ENCODE results near the gene TECR. TPM values are rescaled to one million over a fixed set of nuclear protein-coding genes. Genes with fewer than 3 reads are reported as not detected.

TECR gene
- total and polyA plus RNA-seq, 7 experiments from 2014 or later = 123 to 325 (median 207) TPM

- DNase-seq (peak in 1 of 9 donors; percentile 28), ATAC-seq (no peak)
- H3K4me1 ChIP-seq (ENCODE audit: control insufficient read depth in 2 of 2, insufficient read depth in 2 of 2, low read length in 2 of 2) = peaks cover 52 to 59% of the 10 kb centered on the region in 2 donors
- H3K4me1 Mint-ChIP-seq = peaks cover 38 to 77% (median 71%) of the 10 kb centered on the region in 7 donors
- peaks cover 0 to 15% (median 0%) of the 10 kb centered on the region in 11 donors for H3K9me3 Mint-ChIP-seq
- peak overlapping the region; percentile 92 for H3K27ac ChIP-seq (ENCODE audit: low read depth, low read length)
- CTCF ChIA-PET = interaction anchor here (0.6 to 10.7 kb wide), 8 partner anchors 8 to 94 kb away, joined by 3 to 73 read pairs (median 4); partner anchors contain the start of gene NDUFB7
- H3K4me3 Mint-ChIP-seq = peak overlapping the region; percentile 92 to 99 (median 95)
- H3K4me3 ChIP-seq (ENCODE audit: low read length) = peak overlapping the region; percentile 73
- intact Hi-C loops (cut with micrococcal nuclease) = loop anchor here (5.0 kb wide), 3 partner anchors 140 to 1365 kb away; partner anchors contain the start of genes IER2 (in 2 of the 2), STX10 (in 2 of the 2) and RFX1 (in 1 of the 2)
- no peaks in the 10 kb centered on the region for H3K27me3 ChIP-seq (ENCODE audit: control insufficient read depth in 2 of 2, insufficient read depth in 2 of 2, low read length in 2 of 2)
- peaks cover 13 to 33% (median 28%) of the 10 kb centered on the region in 5 donors for H3K36me3 Mint-ChIP-seq
- H3K27me3 Mint-ChIP-seq = peaks cover 0 to 2% (median 0%) of the 10 kb centered on the region in 5 donors
- H3K36me3 ChIP-seq (ENCODE audit: control insufficient read depth in 2 of 3, insufficient read depth in 3 of 3, low read length in 3 of 3) = peaks cover 15 to 43% (median 22%) of the 10 kb centered on the region in 3 experiments
- peak overlapping the region; percentile 84 to 99 (median 92) for H3K27ac Mint-ChIP-seq
- no peaks in the 10 kb centered on the region for H3K9me3 ChIP-seq (ENCODE audit: control insufficient read depth in 2 of 3, low read length in 3 of 3)
- POLR2A ChIA-PET = interaction anchor here (0.5 to 34.0 kb wide), 16 partner anchors 9 to 514 kb away, joined by 3 to 1101 read pairs (median 4); partner anchors contain the start of genes DDX39A, DNAJB1, GIPC1 and TECR
These were observed 12.0 kb upstream of the TECR start for GRCh38 chr19:14517446-14517839.

DNA sequence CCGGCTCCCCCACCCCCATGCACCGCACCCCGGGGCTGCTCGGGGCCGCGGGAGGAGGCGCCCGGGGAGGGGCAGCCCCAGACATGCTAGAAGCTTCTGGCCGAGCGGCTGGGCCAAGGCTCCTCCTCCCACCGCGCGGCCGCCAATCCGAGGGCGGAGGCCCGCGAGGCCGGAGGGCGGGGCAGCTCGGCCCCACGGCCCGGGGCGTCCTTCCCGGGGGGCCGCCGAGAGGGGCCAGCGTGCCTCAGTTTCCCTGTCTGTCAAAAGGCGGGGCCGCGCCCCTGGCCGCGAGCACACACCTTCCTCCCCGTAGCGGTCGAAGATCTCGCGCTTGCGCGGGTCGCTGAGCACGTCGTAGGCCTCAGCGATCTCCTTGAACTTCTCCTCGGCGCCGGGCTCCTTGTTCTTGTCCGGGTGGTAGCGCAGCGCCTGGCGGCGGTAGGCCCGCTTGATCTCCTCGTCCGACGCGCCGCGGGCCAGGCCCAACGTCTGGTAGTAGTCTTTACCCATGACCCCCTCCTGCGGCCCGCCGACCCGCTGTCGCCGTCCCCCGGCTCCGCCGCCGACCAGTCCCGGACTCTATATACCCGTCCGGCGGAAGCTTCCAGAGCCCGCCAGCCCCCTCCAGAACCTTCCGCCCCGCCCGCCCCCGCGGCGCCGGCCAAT is 11.4 kb upstream of the TECR start, which contains the start of gene DNAJB1:
TSS of gene DNAJB1 (minus strand) at position 558 of the 666 bp plus-strand sequence. CDS start at position 510, 48 bp downstream.
- intact Hi-C loops (cut with micrococcal nuclease) = loop anchor here (1.0 to 5.0 kb wide), 10 partner anchors 11 to 1727 kb away; partner anchors contain the start of genes GIPC1 (in 2 of the 2), IER2 (in 2 of the 2), STX10 (in 2 of the 2) and TECR (in 2 of the 2)
- CTCF ChIA-PET = interaction anchor here (0.6 to 10.7 kb wide), 7 partner anchors 8 to 94 kb away, joined by 3 to 73 read pairs (median 5); partner anchors contain the start of gene NDUFB7
- Mint-ChIP-seq H3K9me3 (peaks cover 0 to 19% (median 0%) of the 10 kb centered on the region in 11 donors), H3K4me1 (peaks cover 42 to 80% (median 72%) of the 10 kb centered on the region in 7 donors), H3K36me3 (peaks cover 13 to 36% (median 28%) of the 10 kb centered on the region in 5 donors), H3K4me3 (peak within 1 kb of the TSS; percentile 93 to 99 (median 96)), H3K27ac (peak within 1 kb of the TSS; percentile 92 to 100 (median 98)), H3K27me3 (peaks cover 0 to 2% (median 0%) of the 10 kb centered on the region in 5 donors)
- Histone ChIP-seq H3K4me1 (ENCODE audit: control insufficient read depth in 2 of 2, insufficient read depth in 2 of 2, low read length in 2 of 2) (peaks cover 57 to 64% of the 10 kb centered on the region in 2 donors), H3K27me3 (ENCODE audit: control insufficient read depth in 2 of 2, insufficient read depth in 2 of 2, low read length in 2 of 2) (no peaks in the 10 kb centered on the region), H3K9me3 (ENCODE audit: control insufficient read depth in 2 of 3, low read length in 3 of 3) (no peaks in the 10 kb centered on the region), H3K27ac (ENCODE audit: low read depth, low read length) (peak within 1 kb of the TSS; percentile 97), H3K4me3 (ENCODE audit: low read length) (peak within 1 kb of the TSS; percentile 73), H3K36me3 (ENCODE audit: control insufficient read depth in 2 of 3, insufficient read depth in 3 of 3, low read length in 3 of 3) (peaks cover 15 to 43% (median 22%) of the 10 kb centered on the region in 3 experiments)
- DNase-seq (peak in 2 of 9 donors; percentile 53 to 86), ATAC-seq (peak; percentile 33)
- POLR2A ChIA-PET = interaction anchor here (0.6 to 34.0 kb wide), 25 partner anchors 10 to 862 kb away, joined by 3 to 1101 read pairs (median 4); partner anchors contain the start of genes AKAP8, ASF1B, DDX39A and DNAJB1

DNA sequence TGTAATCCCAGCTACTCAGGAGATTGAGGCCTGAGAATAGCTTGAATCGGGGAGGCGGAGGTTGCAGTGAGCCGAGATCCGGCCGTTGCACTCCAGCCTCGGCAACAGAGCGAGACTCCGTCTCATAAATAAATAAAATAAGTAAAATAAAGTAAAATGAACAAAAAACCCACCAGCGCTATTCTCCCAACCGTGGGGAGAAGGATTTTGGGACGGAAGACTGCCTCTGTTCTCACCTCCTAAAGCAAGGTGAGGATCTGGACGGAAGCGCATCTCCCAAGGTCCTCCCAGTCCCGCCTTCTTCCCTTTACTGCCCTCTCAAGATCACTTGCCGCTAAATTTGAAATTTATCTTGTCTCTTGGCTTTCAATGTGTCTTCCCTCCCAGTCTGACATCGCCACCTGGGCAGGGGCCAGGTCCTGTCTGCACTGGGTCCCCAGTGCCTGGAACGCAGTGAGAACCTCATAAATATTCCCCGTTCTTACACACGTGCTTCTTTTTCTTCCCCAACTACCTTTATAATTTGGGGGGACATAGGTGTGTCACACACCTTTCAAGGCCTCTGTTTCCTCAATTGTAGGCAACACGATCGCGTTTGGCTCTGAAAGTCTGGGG is 10.0 kb upstream of the TECR start:
- H3K27ac ChIP-seq (ENCODE audit: low read depth, low read length) = peak overlapping the region; percentile 97
- H3K27ac Mint-ChIP-seq = peak overlapping the region; percentile 92 to 100 (median 98)
- DNase-seq (no peak), ATAC-seq (no peak)
- H3K36me3 ChIP-seq (ENCODE audit: control insufficient read depth in 2 of 3, insufficient read depth in 3 of 3, low read length in 3 of 3) = peaks cover 15 to 36% (median 19%) of the 10 kb centered on the region in 3 experiments
- ChIA-PET POLR2A (interaction anchor here (1.3 to 34.0 kb wide), 4 partner anchors 11 to 383 kb away, joined by 4 to 1101 read pairs (median 553); partner anchors contain the start of genes ASF1B, DNAJB1, GIPC1 and TECR), CTCF (interaction anchor here (0.5 to 10.7 kb wide), 3 partner anchors 10 to 55 kb away, joined by 3 to 73 read pairs (median 4); no protein-coding TSS in a partner anchor)
- H3K9me3 Mint-ChIP-seq = peaks cover 0 to 19% (median 0%) of the 10 kb centered on the region in 11 donors
- no peaks in the 10 kb centered on the region for H3K9me3 ChIP-seq (ENCODE audit: control insufficient read depth in 2 of 3, low read length in 3 of 3)
- intact Hi-C loops (cut with micrococcal nuclease) = loop anchor here (2.0 to 5.0 kb wide), 4 partner anchors 142 to 1367 kb away; partner anchors contain the start of genes IER2 (in 2 of the 2), STX10 (in 2 of the 2) and RFX1 (in 1 of the 2)
- peak overlapping the region; percentile 11 for H3K4me3 ChIP-seq (ENCODE audit: low read length)
- H3K4me1 Mint-ChIP-seq = peaks cover 42 to 81% (median 70%) of the 10 kb centered on the region in 7 donors
- H3K4me1 ChIP-seq (ENCODE audit: control insufficient read depth in 2 of 2, insufficient read depth in 2 of 2, low read length in 2 of 2) = peaks cover 70 to 76% of the 10 kb centered on the region in 2 donors
- peaks cover 0 to 2% (median 0%) of the 10 kb centered on the region in 5 donors for H3K27me3 Mint-ChIP-seq
- peaks cover 13 to 34% (median 27%) of the 10 kb centered on the region in 5 donors for H3K36me3 Mint-ChIP-seq
- peak overlapping the region; percentile 29 to 99 (median 94) for H3K4me3 Mint-ChIP-seq
- no peaks in the 10 kb centered on the region for H3K27me3 ChIP-seq (ENCODE audit: control insufficient read depth in 2 of 2, insufficient read depth in 2 of 2, low read length in 2 of 2)

- Mint-ChIP-seq H3K4me3 (peak overlapping the region; percentile 25 to 99 (median 90)), H3K27me3 (peaks cover 0 to 2% (median 0%) of the 10 kb centered on the region in 5 donors), H3K27ac (peak overlapping the region; percentile 92 to 100 (median 98)), H3K36me3 (peaks cover 13 to 28% (median 21%) of the 10 kb centered on the region in 5 donors), H3K4me1 (peaks cover 37 to 76% (median 65%) of the 10 kb centered on the region in 7 donors), H3K9me3 (peaks cover 0 to 19% (median 0%) of the 10 kb centered on the region in 11 donors)
- peak overlapping the region; percentile 11 for H3K4me3 ChIP-seq (ENCODE audit: low read length)
- DNase-seq (peak in 1 of 9 donors; percentile 25), ATAC-seq (no peak)
- H3K9me3 ChIP-seq (ENCODE audit: control insufficient read depth in 2 of 3, low read length in 3 of 3) = no peaks in the 10 kb centered on the region
- H3K4me1 ChIP-seq (ENCODE audit: control insufficient read depth in 2 of 2, insufficient read depth in 2 of 2, low read length in 2 of 2) = peaks cover 72 to 76% of the 10 kb centered on the region in 2 donors
- intact Hi-C loops (cut with micrococcal nuclease) = loop anchor here (2.0 to 10.0 kb wide), 7 partner anchors 143 to 1805 kb away; partner anchors contain the start of genes IER2 (in 2 of the 2), STX10 (in 2 of the 2), KLF2 (in 1 of the 2) and RFX1 (in 1 of the 2)
- POLR2A ChIA-PET = interaction anchor here (1.5 to 34.0 kb wide), 3 partner anchors 12 to 32 kb away, joined by 5 to 1101 read pairs (median 1101); partner anchors contain the start of genes DNAJB1, GIPC1 and TECR
- CTCF ChIA-PET = interaction anchor here (0.5 to 10.7 kb wide), 2 partner anchors 9 to 14 kb away, joined by 4 to 73 read pairs; no protein-coding TSS in a partner anchor
- H3K36me3 ChIP-seq (ENCODE audit: control insufficient read depth in 2 of 3, insufficient read depth in 3 of 3, low read length in 3 of 3) = peaks cover 14 to 30% (median 15%) of the 10 kb centered on the region in 3 experiments
- H3K27me3 ChIP-seq (ENCODE audit: control insufficient read depth in 2 of 2, insufficient read depth in 2 of 2, low read length in 2 of 2) = no peaks in the 10 kb centered on the region
- peak overlapping the region; percentile 97 for H3K27ac ChIP-seq (ENCODE audit: low read depth, low read length)
These were observed 9.5 kb upstream of the TECR start for GRCh38 chr19:14519860-14520407.

DNA sequence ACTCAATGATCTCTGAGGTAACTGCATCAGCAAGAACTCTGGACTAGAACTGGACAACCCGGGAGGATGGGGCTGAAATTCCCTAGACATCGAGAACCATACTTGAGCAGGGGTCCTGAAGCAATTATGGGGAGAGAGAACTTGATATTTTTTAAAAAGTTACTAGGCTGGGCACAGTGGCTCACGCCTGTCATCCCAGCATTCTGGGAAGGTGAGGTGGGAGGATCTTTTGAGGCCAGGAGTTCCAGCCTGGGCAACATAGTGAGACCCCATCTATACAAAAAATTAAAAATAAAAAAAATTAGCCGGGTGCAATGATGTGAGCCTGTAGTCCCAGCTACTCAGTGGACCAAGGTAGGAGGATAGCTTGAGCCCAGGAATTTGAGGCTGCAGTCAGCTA is 8.9 kb upstream of the TECR start:
- Histone ChIP-seq H3K9me3 (ENCODE audit: control insufficient read depth in 2 of 3, low read length in 3 of 3) (no peaks in the 10 kb centered on the region), H3K36me3 (ENCODE audit: control insufficient read depth in 2 of 3, insufficient read depth in 3 of 3, low read length in 3 of 3) (peaks cover 8 to 24% (median 10%) of the 10 kb centered on the region in 3 experiments), H3K27ac (ENCODE audit: low read depth, low read length) (peak overlapping the region; percentile 97), H3K4me3 (ENCODE audit: low read length) (no peak overlapping the region), H3K4me1 (ENCODE audit: control insufficient read depth in 2 of 2, insufficient read depth in 2 of 2, low read length in 2 of 2) (peaks cover 66 to 70% of the 10 kb centered on the region in 2 donors), H3K27me3 (ENCODE audit: control insufficient read depth in 2 of 2, insufficient read depth in 2 of 2, low read length in 2 of 2) (no peaks in the 10 kb centered on the region)
- H3K4me3 Mint-ChIP-seq = peak overlapping the region in 7 of 10 donors; percentile 20 to 99 (median 56)
- ChIA-PET POLR2A (interaction anchor here (0.6 to 34.0 kb wide), 7 partner anchors 11 to 1794 kb away, joined by 3 to 1101 read pairs (median 5); partner anchors contain the start of genes DNAJB1, GIPC1 and TECR), CTCF (interaction anchor here (10.7 kb wide), 1 partner anchor 14 kb away, joined by 73 read pairs; no protein-coding TSS in a partner anchor)
- peaks cover 0 to 2% (median 0%) of the 10 kb centered on the region in 5 donors for H3K27me3 Mint-ChIP-seq
- H3K4me1 Mint-ChIP-seq = peaks cover 31 to 76% (median 61%) of the 10 kb centered on the region in 7 donors
- H3K27ac Mint-ChIP-seq = peak overlapping the region; percentile 92 to 100 (median 98)
- peaks cover 0 to 19% (median 0%) of the 10 kb centered on the region in 11 donors for H3K9me3 Mint-ChIP-seq
- peaks cover 8 to 22% (median 15%) of the 10 kb centered on the region in 5 donors for H3K36me3 Mint-ChIP-seq
- no peak for DNase-seq
- intact Hi-C loops (cut with micrococcal nuclease) = loop anchor here (10.0 kb wide), 3 partner anchors 676 to 1804 kb away; partner anchors contain the start of genes KLF2 (in 1 of the 2) and TPM4 (in 1 of the 2)
- ATAC-seq = no peak

All from naive thymus-derived CD4-positive, alpha-beta T cell (primary cell).